ENCODE data around the gene PHACTR2.
"Not testable (repeated sequence)": the region's sequence is repeated elsewhere in the genome, so short reads cannot be mapped to it uniquely, and the experiment has no call there.

The PHACTR2 gene

DNA sequence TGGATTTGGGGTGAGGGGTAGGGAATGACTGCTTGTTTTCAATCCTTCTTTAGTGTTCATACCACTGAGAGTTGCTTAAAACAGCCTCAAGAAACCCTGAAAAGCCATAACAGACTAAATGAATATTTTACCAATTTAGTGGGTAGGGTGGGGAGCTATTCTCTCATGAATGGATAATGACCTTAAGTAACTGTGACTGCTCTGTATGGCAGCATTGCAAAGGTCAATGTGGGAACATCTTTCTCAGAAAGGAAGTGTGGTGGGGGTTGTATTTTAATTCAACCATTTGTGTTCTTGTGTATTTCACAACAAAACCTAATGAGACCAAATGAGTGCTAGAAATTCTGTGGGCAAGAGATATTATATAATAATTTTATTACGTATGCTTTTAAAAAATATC lies 55.7 kb downstream of the PHACTR2 start:
- no peak overlapping the region for H3K27ac ChIP-seq (ENCODE audit: low read depth, low read length)
- no peaks in the 10 kb centered on the region for H3K27me3 ChIP-seq (ENCODE audit: control insufficient read depth in 1 of 2, insufficient read depth in 2 of 2, low read length in 2 of 2)
- no peak overlapping the region for H3K9ac ChIP-seq (ENCODE audit: low read length)
- no peaks in the 10 kb centered on the region for H3K4me1 ChIP-seq (ENCODE audit: insufficient read depth, low read length)
- H3K4me3 ChIP-seq (ENCODE audit: low read depth in 1 of 2, low read length in 2 of 2): no peak overlapping the region
- no peaks in the 10 kb centered on the region for H3K36me3 ChIP-seq (ENCODE audit: insufficient read depth, low read length)
- H3K9me3 ChIP-seq (ENCODE audit: low read length): no peaks in the 10 kb centered on the region

DNA sequence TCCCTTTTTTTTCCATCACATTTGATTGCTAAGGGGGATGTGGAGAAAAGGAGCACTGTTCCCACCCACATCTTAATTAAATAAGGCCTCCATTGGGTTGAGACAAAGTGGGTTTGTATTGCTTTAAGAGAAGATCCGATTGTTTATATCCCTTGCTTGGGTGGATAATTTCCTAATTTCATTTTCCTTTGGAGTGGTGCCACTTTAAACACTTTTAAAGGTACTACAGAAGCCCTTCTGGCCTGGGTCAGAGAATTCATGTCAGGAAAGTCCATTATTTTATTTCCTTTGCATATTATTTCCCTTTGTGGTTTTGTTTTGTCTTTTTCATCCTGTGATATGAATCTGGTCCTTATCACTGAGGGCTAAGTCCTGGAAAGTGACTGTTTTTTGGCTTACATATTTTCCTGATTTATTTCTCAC lies 56.9 kb downstream of the PHACTR2 start:
- Histone ChIP-seq H3K4me1 (ENCODE audit: insufficient read depth, low read length) (no peaks in the 10 kb centered on the region), H3K27ac (ENCODE audit: low read depth, low read length) (no peak overlapping the region), H3K9me3 (ENCODE audit: low read length) (no peaks in the 10 kb centered on the region), H3K9ac (ENCODE audit: low read length) (no peak overlapping the region), H3K27me3 (ENCODE audit: control insufficient read depth in 1 of 2, insufficient read depth in 2 of 2, low read length in 2 of 2) (no peaks in the 10 kb centered on the region), H3K36me3 (ENCODE audit: insufficient read depth, low read length) (no peaks in the 10 kb centered on the region), H3K4me3 (ENCODE audit: low read depth in 1 of 2, low read length in 2 of 2) (no peak overlapping the region)

DNA sequence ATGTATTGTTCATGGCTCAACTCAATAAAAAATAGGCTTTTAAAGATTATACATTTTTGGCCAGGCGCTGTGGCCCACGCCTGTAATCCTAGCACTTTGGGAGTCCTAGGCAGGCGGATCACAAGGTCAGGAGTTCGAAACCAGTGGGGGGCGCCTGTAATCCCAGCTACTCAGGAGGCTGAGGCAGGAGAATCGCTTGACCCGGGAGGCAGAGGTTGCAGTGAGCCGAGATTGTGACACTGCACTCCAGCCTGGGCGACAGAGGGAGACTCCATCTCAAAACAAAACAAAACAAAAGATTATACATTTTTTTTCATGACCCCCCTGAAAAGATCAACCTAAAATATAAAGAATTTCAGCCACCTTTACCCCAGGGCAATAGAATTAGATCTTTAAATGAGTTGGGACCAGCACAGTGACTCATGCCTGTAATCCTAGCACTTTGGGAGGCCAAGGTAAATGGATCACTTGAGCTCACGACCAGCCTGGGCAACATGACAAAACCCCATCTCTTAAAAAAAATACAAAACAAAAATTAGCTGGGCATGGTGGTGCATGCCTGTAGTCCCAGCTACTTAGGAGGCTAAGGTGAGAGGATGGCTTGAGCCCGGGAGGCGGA lies 60.4 kb downstream of the PHACTR2 start:
- not testable (repeated sequence) for H3K27me3 ChIP-seq (ENCODE audit: control insufficient read depth in 1 of 2, insufficient read depth in 2 of 2, low read length in 2 of 2); H3K9me3 ChIP-seq (ENCODE audit: low read length); H3K27ac ChIP-seq (ENCODE audit: low read depth, low read length); H3K36me3 ChIP-seq (ENCODE audit: insufficient read depth, low read length); H3K4me1 ChIP-seq (ENCODE audit: insufficient read depth, low read length); H3K9ac ChIP-seq (ENCODE audit: low read length); H3K4me3 ChIP-seq (ENCODE audit: low read depth in 1 of 2, low read length in 2 of 2)

DNA sequence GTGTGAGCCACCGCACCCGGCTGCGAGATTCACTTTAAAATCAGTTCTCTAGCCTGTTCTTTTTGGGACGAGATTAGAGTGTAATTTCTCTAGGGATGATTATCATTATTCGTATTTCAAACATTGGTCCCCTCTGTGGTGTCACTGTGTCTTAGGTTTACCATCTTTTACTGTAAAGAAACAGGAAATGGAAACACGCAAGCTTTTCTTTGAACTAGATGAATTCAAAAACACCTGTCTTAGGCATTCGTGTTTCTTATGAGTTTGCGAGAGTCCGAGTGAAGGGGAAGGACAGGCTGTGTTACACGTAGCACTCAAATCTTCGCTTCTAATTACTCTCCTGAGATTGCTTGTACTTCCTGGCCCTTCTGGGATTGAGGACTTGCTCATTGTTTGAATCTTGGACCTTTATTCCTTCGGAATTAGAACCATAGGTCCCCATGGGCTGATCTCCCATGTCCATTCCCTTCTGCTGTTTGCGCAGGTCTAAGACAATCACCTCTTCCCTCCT lies 61.6 kb downstream of the PHACTR2 start:
- no peaks in the 10 kb centered on the region for H3K9me3 ChIP-seq (ENCODE audit: low read length)

DNA sequence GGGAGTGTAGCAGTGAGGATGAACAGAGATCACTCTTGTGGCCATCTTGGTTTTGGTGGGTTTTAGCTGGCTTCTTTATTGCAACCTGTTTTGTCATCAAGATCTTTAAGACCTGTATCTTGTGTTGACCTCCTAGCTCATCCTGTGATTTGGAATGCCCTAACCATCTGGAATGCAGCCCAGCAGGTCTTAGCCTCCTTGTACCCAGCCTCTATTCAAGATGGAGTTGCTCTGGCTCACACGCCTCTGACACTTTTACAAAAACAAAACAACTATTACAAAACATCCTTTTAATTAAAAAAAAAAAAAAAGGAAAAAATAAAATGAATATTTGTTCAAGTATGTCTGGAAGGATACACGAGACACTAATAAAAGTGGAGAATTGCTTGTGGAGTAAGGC lies 62.4 kb downstream of the PHACTR2 start:
- H3K4me3 ChIP-seq (ENCODE audit: low read depth in 1 of 2, low read length in 2 of 2): no peak overlapping the region
- H3K27ac ChIP-seq (ENCODE audit: low read depth, low read length): no peak overlapping the region
- H3K27me3 ChIP-seq (ENCODE audit: control insufficient read depth in 1 of 2, insufficient read depth in 2 of 2, low read length in 2 of 2): no peaks in the 10 kb centered on the region
- H3K36me3 ChIP-seq (ENCODE audit: insufficient read depth, low read length): no peaks in the 10 kb centered on the region
- no peaks in the 10 kb centered on the region for H3K9me3 ChIP-seq (ENCODE audit: low read length)
- H3K9ac ChIP-seq (ENCODE audit: low read length): no peak overlapping the region
- H3K4me1 ChIP-seq (ENCODE audit: insufficient read depth, low read length): peaks cover 27% of the 10 kb centered on the region

More for the DNA sequence above, 61.6 kb downstream of the PHACTR2 start:
- Histone ChIP-seq H3K27ac (ENCODE audit: low read depth, low read length) (no peak overlapping the region), H3K4me1 (ENCODE audit: insufficient read depth, low read length) (peaks cover 19% of the 10 kb centered on the region), H3K4me3 (ENCODE audit: low read depth in 1 of 2, low read length in 2 of 2) (no peak overlapping the region), H3K9ac (ENCODE audit: low read length) (no peak overlapping the region), H3K27me3 (ENCODE audit: control insufficient read depth in 1 of 2, insufficient read depth in 2 of 2, low read length in 2 of 2) (no peaks in the 10 kb centered on the region), H3K36me3 (ENCODE audit: insufficient read depth, low read length) (no peaks in the 10 kb centered on the region)

DNA sequence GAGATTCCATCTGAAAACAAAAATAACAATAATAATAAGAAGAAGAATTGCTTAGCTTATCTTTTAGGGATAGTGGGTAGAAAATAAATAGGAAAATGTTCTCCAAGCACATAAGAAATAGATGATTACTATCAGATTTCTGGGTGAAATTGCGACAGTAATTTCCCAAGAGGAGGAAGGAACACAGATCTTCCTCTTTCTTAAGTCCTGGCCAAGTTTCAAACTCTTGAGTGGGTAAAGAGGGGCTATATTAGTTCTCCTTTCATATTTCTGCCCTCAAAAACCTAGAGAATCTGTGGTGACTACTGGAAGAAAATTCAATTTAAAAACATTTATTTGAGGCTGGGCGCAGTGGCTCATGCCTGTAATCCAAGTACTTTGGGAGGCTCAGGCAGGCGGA lies 63.7 kb downstream of the PHACTR2 start:
- no peaks in the 10 kb centered on the region for H3K36me3 ChIP-seq (ENCODE audit: insufficient read depth, low read length)
- H3K27ac ChIP-seq (ENCODE audit: low read depth, low read length): no peak overlapping the region
- peaks cover 40% of the 10 kb centered on the region for H3K4me1 ChIP-seq (ENCODE audit: insufficient read depth, low read length)

DNA sequence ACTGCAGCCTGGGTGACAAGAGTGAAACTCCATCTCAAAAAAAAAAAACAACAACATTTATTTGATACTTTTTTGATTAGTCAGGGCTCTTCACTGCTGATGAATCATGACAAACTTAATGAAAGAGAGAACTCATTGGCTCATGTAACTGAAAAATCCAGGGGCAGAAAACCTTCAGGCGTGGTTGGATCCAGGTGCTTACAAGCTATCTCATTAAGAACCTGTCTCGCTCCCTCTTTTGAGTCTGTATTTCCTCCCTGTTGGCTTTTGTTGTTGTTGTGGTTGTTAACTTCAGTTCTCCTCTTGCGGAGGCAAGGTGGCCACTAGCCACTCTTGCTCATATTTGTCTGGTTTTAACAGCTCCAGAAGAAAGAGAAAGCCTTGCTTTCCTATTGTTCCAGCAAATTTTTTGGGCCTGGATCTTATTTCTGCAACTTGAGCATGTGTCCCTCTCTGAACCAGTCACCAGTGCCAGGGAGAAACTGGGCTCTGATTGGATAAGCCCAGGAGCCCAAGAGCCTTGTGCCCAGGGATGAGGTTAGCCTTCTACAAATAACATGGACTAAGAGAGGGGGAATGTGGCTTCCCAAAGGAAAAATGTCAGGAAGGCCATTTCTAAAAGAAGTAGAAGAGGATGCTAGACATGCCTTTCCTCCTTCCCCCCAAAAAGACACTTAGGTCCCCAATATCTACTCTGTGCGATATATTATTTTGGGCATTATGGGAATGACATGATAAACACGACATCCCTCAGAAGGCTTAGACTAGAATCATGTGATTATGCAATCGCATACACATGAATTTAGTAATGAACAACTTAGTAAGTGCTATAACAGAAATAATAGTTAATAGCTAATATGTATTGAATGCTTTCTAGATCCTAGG lies 64.5 kb downstream of the PHACTR2 start:
- Histone ChIP-seq H3K9me3 (ENCODE audit: low read length) (no peaks in the 10 kb centered on the region), H3K4me3 (ENCODE audit: low read depth in 1 of 2, low read length in 2 of 2) (no peak overlapping the region), H3K27ac (ENCODE audit: low read depth, low read length) (peak overlapping the region; percentile 27)

More for the DNA sequence above, 63.7 kb downstream of the PHACTR2 start:
- Histone ChIP-seq H3K9ac (ENCODE audit: low read length) (no peak overlapping the region), H3K27me3 (ENCODE audit: control insufficient read depth in 1 of 2, insufficient read depth in 2 of 2, low read length in 2 of 2) (no peaks in the 10 kb centered on the region), H3K4me3 (ENCODE audit: low read depth in 1 of 2, low read length in 2 of 2) (no peak overlapping the region), H3K9me3 (ENCODE audit: low read length) (no peaks in the 10 kb centered on the region)

DNA sequence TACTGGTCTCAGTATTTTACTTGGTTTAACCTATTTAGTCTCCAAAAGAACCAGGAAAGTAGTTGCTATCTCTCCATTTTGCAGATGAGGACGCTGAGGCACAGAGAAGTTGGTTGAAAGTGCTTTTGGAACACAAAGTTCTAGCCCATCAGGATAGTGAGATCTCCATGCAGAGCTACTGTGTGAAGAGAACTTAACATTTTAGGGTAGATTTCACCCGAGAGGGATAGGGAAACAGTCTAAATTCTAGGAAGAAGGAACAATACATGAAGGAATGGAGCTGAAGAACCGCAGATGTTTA lies 65.1 kb downstream of the PHACTR2 start:
- Histone ChIP-seq H3K27ac (ENCODE audit: low read depth, low read length) (peak overlapping the region; percentile 27), H3K4me3 (ENCODE audit: low read depth in 1 of 2, low read length in 2 of 2) (peak overlapping the region; percentile 15 to 42), H3K9ac (ENCODE audit: low read length) (no peak overlapping the region), H3K36me3 (ENCODE audit: insufficient read depth, low read length) (no peaks in the 10 kb centered on the region), H3K27me3 (ENCODE audit: control insufficient read depth in 1 of 2, insufficient read depth in 2 of 2, low read length in 2 of 2) (no peaks in the 10 kb centered on the region), H3K9me3 (ENCODE audit: low read length) (no peaks in the 10 kb centered on the region), H3K4me1 (ENCODE audit: insufficient read depth, low read length) (peaks cover 40% of the 10 kb centered on the region)

More for the DNA sequence above, 64.5 kb downstream of the PHACTR2 start:
- H3K9ac ChIP-seq (ENCODE audit: low read length): no peak overlapping the region
- H3K4me1 ChIP-seq (ENCODE audit: insufficient read depth, low read length): peaks cover 40% of the 10 kb centered on the region
- H3K36me3 ChIP-seq (ENCODE audit: insufficient read depth, low read length): no peaks in the 10 kb centered on the region
- H3K27me3 ChIP-seq (ENCODE audit: control insufficient read depth in 1 of 2, insufficient read depth in 2 of 2, low read length in 2 of 2): no peaks in the 10 kb centered on the region

DNA sequence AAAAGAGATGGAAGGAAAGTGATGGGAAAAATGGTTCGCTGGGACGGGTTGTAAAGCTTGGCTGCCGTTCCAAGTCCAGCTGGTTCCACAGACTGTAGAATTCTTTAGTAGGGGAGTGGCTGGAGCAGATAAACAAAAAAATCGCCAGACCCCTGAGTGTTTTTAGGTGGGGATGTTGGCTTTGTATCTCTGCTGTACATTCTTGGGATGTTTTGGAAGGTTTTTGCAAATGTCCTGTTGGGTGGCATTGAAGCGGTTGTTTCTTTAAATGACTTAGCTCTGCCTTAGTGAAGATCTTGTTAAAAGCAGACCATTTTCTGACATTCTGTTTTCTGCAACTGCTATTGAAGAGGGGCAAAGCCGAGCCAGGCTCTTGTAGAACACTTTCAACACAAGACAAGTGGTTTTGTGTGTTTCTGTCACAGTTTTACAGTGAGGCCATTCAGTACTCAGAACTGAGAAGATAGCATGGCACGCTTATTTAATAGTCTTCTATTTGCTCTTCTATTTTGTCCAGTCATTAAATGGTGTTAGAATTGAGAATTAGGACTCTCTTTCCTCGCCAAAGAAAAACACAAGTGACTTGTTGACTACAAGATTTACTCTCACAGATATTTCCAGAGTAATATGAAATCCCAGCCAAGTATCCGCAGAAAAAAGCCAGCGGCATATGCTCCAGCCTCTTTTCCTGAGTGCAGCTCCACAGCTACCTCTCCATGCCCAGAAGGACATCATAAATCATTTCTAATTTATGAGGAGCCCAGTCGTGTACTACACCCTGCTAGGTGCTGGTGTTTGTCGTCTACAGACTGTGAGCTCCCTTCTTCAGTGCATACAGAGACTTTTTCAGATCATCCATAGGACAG lies 65.8 kb downstream of the PHACTR2 start:
- Histone ChIP-seq H3K4me3 (ENCODE audit: low read depth in 1 of 2, low read length in 2 of 2) (peak overlapping the region in 1 of 2 donors; percentile 42), H3K27ac (ENCODE audit: low read depth, low read length) (peak overlapping the region; percentile 27), H3K36me3 (ENCODE audit: insufficient read depth, low read length) (no peaks in the 10 kb centered on the region), H3K9me3 (ENCODE audit: low read length) (no peaks in the 10 kb centered on the region), H3K4me1 (ENCODE audit: insufficient read depth, low read length) (peaks cover 40% of the 10 kb centered on the region), H3K9ac (ENCODE audit: low read length) (no peak overlapping the region), H3K27me3 (ENCODE audit: control insufficient read depth in 1 of 2, insufficient read depth in 2 of 2, low read length in 2 of 2) (no peaks in the 10 kb centered on the region)

DNA sequence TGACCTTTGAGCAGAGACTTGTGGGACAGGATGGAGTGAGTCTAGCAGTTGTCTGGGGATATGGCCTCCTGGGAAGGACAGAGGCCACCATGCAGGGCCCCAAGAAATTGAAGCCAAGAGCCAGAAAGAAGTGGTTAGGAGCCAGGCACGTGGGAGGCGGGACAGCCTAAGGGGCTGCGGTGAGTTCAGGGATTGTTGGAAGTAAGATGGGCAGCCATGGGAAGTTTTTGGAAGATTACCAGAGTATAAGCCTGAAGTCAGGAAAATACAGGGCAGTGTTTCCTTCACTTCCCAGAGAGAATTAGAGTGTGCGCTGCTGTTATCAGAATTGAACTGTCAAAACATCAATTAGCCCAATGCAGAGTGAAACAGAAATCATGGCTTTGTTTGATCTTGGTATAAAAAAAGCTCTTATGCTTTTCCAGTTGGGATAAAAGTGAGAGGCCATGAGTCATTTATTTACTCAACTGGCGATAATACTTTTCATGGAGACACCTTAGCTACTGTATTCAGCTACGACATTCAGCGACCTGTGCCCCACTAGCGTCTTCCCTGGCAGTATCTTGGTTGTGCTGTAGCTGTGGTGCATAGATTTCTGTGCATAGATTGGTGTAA lies 66.9 kb downstream of the PHACTR2 start:
- Histone ChIP-seq H3K27ac (ENCODE audit: low read depth, low read length) (no peak overlapping the region), H3K9me3 (ENCODE audit: low read length) (no peaks in the 10 kb centered on the region), H3K36me3 (ENCODE audit: insufficient read depth, low read length) (no peaks in the 10 kb centered on the region), H3K4me1 (ENCODE audit: insufficient read depth, low read length) (peaks cover 40% of the 10 kb centered on the region), H3K9ac (ENCODE audit: low read length) (no peak overlapping the region), H3K27me3 (ENCODE audit: control insufficient read depth in 1 of 2, insufficient read depth in 2 of 2, low read length in 2 of 2) (no peaks in the 10 kb centered on the region), H3K4me3 (ENCODE audit: low read depth in 1 of 2, low read length in 2 of 2) (peak overlapping the region in 1 of 2 donors; percentile 42)
